Colonic mucosa (tissue), 4 donors: ENCODE measurements around the gene C10orf143. TPM values are rescaled to one million over a fixed set of nuclear protein-coding genes. Genes with fewer than 3 reads are reported as not detected.

Source experiments
- DNase-seq: peaks from one replicate; pipeline ENCODE4 v3.0.0-alpha.2; 2020
- H3K27ac ChIP-seq: fragments of 200-600 bp; one replicate; pipeline ENCODE4 v1.8.0; 2021
- H3K27me3 ChIP-seq: fragments of 200-600 bp; one replicate; pipeline ENCODE4 v1.8.0; 2021
- H3K36me3 ChIP-seq: fragments of 200-600 bp; one replicate; pipeline ENCODE4 v1.8.0; 2021
- H3K4me1 ChIP-seq: fragments of 200-600 bp; one replicate; pipeline ENCODE4 v1.8.0; 2021; ENCODE audit warnings: mild to moderate bottlenecking
- H3K4me3 ChIP-seq: fragments of 200-600 bp; one replicate; pipeline ENCODE4 v1.8.0; 2021
- H3K9ac ChIP-seq, 2 donors: one replicate each; pipeline ENCODE4 v1.7.0; 2013; ENCODE audit warnings: control low read depth in 2 of 2, low read depth in 2 of 2, low read length in 2 of 2
- H3K9me3 ChIP-seq: fragments of 200-600 bp; one replicate; pipeline ENCODE4 v1.8.0; 2021
- intact Hi-C: fragments of 100-400 bp; cut with DNase I; formaldehyde crosslinking; loops from one replicate; pipeline ENCODE4 v1.14.1; 2022
- total RNA-seq, 2 donors: library from RNA; stranded (reverse); fragmentation: NEBNext Ultra II Directional in 1 of 2; extraction: Animal tissue kit (Norgen Biotek cat#: 25700) in 1 of 2; gene quantifications; one replicate each; pipeline ENCODE4 v1.2.1, GENCODE V29; 2021
- TF ChIP-seq, protein P1 (sequence below): fragments of 200-600 bp; IDR thresholded peaks from one replicate; pipeline ENCODE4 v1.8.0; 2022; ENCODE audit warnings: antibody characterized with exemption, mild to moderate bottlenecking
- donor health status: healthy.
- donor health status: DM: no; HTN: no; CAD: no.
- donor health status: DM: no; HTN: no; CAD: no.

The C10orf143 gene
- total RNA-seq, 2 donors from 2014 or later: 1.9 to 3.1 TPM

GRCh38 chr10:130080461-130080814 lies 30.2 kb downstream of the C10orf143 start:
- no peak for DNase-seq

GRCh38 chr10:130079614-130080460 lies 30.8 kb downstream of the C10orf143 start:
- intact Hi-C loops: no loop called here
- TF ChIP-seq, protein P1, sequence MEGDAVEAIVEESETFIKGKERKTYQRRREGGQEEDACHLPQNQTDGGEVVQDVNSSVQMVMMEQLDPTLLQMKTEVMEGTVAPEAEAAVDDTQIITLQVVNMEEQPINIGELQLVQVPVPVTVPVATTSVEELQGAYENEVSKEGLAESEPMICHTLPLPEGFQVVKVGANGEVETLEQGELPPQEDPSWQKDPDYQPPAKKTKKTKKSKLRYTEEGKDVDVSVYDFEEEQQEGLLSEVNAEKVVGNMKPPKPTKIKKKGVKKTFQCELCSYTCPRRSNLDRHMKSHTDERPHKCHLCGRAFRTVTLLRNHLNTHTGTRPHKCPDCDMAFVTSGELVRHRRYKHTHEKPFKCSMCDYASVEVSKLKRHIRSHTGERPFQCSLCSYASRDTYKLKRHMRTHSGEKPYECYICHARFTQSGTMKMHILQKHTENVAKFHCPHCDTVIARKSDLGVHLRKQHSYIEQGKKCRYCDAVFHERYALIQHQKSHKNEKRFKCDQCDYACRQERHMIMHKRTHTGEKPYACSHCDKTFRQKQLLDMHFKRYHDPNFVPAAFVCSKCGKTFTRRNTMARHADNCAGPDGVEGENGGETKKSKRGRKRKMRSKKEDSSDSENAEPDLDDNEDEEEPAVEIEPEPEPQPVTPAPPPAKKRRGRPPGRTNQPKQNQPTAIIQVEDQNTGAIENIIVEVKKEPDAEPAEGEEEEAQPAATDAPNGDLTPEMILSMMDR: no peak
- DNase-seq: no peak

More at GRCh38 chr10:130080461-130080814, 30.2 kb downstream of the C10orf143 start:
- Histone ChIP-seq H3K36me3 (no peaks in the 10 kb centered on the region), H3K9me3 (no peaks in the 10 kb centered on the region), H3K4me3 (no peak overlapping the region), H3K9ac (no peak overlapping the region), H3K27ac (no peak overlapping the region), H3K4me1 (no peaks in the 10 kb centered on the region), H3K27me3 (no peaks in the 10 kb centered on the region)
- TF ChIP-seq, protein P1: no peak
- intact Hi-C loops: no loop called here

GRCh38 chr10:130078120-130078519 lies 32.5 kb downstream of the C10orf143 start:
- intact Hi-C loops: no loop called here
- H3K4me1 ChIP-seq: no peaks in the 10 kb centered on the region
- no peak overlapping the region for H3K4me3 ChIP-seq
- DNase-seq: no peak
- TF ChIP-seq, protein P1: no peak
- H3K27ac ChIP-seq: no peak overlapping the region
- no peaks in the 10 kb centered on the region for H3K36me3 ChIP-seq
- no peak overlapping the region for H3K9ac ChIP-seq
- H3K27me3 ChIP-seq: no peaks in the 10 kb centered on the region
- H3K9me3 ChIP-seq: no peaks in the 10 kb centered on the region

More at GRCh38 chr10:130079614-130080460, 30.8 kb downstream of the C10orf143 start:
- Histone ChIP-seq H3K27me3 (no peaks in the 10 kb centered on the region), H3K4me3 (no peak overlapping the region), H3K9me3 (no peaks in the 10 kb centered on the region), H3K9ac (no peak overlapping the region), H3K4me1 (no peaks in the 10 kb centered on the region), H3K27ac (no peak overlapping the region), H3K36me3 (no peaks in the 10 kb centered on the region)

DNA sequence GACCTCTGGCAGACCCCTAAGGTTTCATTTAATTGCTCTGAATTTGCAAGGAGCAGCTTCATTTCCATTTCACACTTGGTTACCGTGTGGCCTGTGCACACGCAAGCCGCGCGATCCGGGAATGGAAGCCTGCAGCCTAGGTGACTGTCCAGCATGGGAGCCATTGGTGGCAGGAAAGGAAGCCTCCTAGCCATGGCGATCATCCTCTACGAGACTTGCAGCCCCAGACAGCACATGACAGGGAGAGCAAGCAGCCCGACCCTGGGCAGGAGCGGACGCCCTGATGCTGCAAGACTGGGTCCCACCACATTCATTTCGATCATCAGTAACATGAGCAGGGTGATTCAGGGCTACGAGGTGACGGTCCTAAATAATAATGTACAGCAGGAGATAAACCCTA lies 33.9 kb downstream of the C10orf143 start:
- no peaks in the 10 kb centered on the region for H3K27me3 ChIP-seq
- TF ChIP-seq, protein P1: no peak
- no peak overlapping the region for H3K27ac ChIP-seq
- no peak overlapping the region for H3K9ac ChIP-seq
- H3K9me3 ChIP-seq: no peaks in the 10 kb centered on the region
- no peak overlapping the region for H3K4me3 ChIP-seq
- H3K4me1 ChIP-seq: no peaks in the 10 kb centered on the region
- intact Hi-C loops: no loop called here
- DNase-seq: no peak
- H3K36me3 ChIP-seq: no peaks in the 10 kb centered on the region

GRCh38 chr10:130074639-130075038 lies 36.0 kb downstream of the C10orf143 start:
- no peak for DNase-seq
- TF ChIP-seq, protein P1: no peak
- Histone ChIP-seq H3K27ac (no peak overlapping the region), H3K4me1 (no peaks in the 10 kb centered on the region), H3K9me3 (no peaks in the 10 kb centered on the region), H3K27me3 (no peaks in the 10 kb centered on the region), H3K4me3 (no peak overlapping the region), H3K36me3 (no peaks in the 10 kb centered on the region), H3K9ac (no peak overlapping the region)
- intact Hi-C loops: no loop called here
